ENCODE data around the gene ZBTB8A.

- TF ChIP-seq, protein P1, sequence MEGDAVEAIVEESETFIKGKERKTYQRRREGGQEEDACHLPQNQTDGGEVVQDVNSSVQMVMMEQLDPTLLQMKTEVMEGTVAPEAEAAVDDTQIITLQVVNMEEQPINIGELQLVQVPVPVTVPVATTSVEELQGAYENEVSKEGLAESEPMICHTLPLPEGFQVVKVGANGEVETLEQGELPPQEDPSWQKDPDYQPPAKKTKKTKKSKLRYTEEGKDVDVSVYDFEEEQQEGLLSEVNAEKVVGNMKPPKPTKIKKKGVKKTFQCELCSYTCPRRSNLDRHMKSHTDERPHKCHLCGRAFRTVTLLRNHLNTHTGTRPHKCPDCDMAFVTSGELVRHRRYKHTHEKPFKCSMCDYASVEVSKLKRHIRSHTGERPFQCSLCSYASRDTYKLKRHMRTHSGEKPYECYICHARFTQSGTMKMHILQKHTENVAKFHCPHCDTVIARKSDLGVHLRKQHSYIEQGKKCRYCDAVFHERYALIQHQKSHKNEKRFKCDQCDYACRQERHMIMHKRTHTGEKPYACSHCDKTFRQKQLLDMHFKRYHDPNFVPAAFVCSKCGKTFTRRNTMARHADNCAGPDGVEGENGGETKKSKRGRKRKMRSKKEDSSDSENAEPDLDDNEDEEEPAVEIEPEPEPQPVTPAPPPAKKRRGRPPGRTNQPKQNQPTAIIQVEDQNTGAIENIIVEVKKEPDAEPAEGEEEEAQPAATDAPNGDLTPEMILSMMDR (IDR thresholded peaks at IDR 0.05) = no peak
- no peak for TF ChIP-seq POLR2A (IDR thresholded peaks at IDR 0.05)
These were observed 83.8 kb downstream of the ZBTB8A start for GRCh38 chr1:32622806-32623681.
